Measurements from ENCODE around the gene TKT.

DNA sequence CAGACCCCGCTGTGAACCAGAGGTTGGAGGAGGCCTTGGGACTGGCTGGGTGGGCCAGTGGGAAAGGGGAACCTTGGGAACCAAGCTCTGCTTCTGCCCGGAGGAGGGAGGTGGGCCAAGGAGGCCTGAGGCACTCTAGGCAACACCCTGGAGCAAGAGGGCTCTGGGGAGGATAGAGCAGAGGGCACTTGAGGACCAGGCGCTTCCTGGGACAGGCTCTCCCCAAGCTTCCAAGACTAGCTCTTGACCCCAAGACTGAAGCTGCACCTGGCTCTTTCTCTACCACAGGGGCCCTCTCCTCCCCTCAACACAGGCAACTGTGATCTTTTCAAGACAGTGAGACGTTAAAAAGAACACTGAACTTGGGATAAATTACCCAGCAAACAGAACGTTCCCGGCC, 20.3 kb downstream of the TKT start:
- TF ChIP-seq, protein P1, sequence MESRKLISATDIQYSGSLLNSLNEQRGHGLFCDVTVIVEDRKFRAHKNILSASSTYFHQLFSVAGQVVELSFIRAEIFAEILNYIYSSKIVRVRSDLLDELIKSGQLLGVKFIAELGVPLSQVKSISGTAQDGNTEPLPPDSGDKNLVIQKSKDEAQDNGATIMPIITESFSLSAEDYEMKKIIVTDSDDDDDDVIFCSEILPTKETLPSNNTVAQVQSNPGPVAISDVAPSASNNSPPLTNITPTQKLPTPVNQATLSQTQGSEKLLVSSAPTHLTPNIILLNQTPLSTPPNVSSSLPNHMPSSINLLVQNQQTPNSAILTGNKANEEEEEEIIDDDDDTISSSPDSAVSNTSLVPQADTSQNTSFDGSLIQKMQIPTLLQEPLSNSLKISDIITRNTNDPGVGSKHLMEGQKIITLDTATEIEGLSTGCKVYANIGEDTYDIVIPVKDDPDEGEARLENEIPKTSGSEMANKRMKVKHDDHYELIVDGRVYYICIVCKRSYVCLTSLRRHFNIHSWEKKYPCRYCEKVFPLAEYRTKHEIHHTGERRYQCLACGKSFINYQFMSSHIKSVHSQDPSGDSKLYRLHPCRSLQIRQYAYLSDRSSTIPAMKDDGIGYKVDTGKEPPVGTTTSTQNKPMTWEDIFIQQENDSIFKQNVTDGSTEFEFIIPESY (IDR thresholded peaks at IDR 0.05), result no peak
- TF ChIP-seq, protein P2, sequence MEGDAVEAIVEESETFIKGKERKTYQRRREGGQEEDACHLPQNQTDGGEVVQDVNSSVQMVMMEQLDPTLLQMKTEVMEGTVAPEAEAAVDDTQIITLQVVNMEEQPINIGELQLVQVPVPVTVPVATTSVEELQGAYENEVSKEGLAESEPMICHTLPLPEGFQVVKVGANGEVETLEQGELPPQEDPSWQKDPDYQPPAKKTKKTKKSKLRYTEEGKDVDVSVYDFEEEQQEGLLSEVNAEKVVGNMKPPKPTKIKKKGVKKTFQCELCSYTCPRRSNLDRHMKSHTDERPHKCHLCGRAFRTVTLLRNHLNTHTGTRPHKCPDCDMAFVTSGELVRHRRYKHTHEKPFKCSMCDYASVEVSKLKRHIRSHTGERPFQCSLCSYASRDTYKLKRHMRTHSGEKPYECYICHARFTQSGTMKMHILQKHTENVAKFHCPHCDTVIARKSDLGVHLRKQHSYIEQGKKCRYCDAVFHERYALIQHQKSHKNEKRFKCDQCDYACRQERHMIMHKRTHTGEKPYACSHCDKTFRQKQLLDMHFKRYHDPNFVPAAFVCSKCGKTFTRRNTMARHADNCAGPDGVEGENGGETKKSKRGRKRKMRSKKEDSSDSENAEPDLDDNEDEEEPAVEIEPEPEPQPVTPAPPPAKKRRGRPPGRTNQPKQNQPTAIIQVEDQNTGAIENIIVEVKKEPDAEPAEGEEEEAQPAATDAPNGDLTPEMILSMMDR (IDR thresholded peaks at IDR 0.05; ENCODE audit: low read depth, low read length, missing input control), result no peak
- TF ChIP-seq HNF4A (conservative IDR thresholded peaks at IDR 0.05) (no peak), TAF1 (conservative IDR thresholded peaks at IDR 0.05) (no peak), SP1 (IDR thresholded peaks at IDR 0.05) (no peak), FOXA2 (IDR thresholded peaks at IDR 0.05) (no peak), YY1 (IDR thresholded peaks at IDR 0.05) (no peak), REST (IDR thresholded peaks at IDR 0.05) (no peak), RAD21 (IDR thresholded peaks at IDR 0.05) (no peak), EGR1 (IDR thresholded peaks at IDR 0.05; ENCODE audit: low read depth in 2 of 2) (no peak), ATF3 (IDR thresholded peaks at IDR 0.05) (no peak), GABPA (IDR thresholded peaks at IDR 0.05 in 1 of 2, conservative IDR thresholded peaks at IDR 0.05 in 1 of 2) (no peak), MAX (IDR thresholded peaks at IDR 0.05) (no peak)

Measured in liver (tissue), 3 donors.